Epithelial cell of prostate (primary cell): Measurements from ENCODE around the gene HOXA10.

Experiments
- DNase-seq: peaks from one replicate; pipeline ENCODE4 v3.0.0-alpha.2; 2011; ENCODE audit warnings: low read depth, low spot score
- H3K27ac ChIP-seq: fragments of 450-650 bp; 2 replicates; pipeline ENCODE4 v1.5.1; 2017; ENCODE audit warnings: mild to moderate bottlenecking

The HOXA10 gene

GRCh38 chr7:27159266-27160144 lies 14.6 kb downstream of the HOXA10 start:
- no peak for DNase-seq
- H3K27ac ChIP-seq, result peak overlapping the region; percentile 93

GRCh38 chr7:27158436-27159265 lies 15.5 kb downstream of the HOXA10 start:
- peak overlapping the region; percentile 93 for H3K27ac ChIP-seq
- no peak for DNase-seq

GRCh38 chr7:27157702-27158431 lies 16.3 kb downstream of the HOXA10 start:
- DNase-seq, result no peak
- peak overlapping the region; percentile 93 for H3K27ac ChIP-seq

- no peak for DNase-seq
Observed at GRCh38 chr7:27156916-27157701, 17.0 kb downstream of the HOXA10 start.

GRCh38 chr7:27156508-27156898 lies 17.6 kb downstream of the HOXA10 start, which contains the start of gene HOXA7:
HOXA7 (minus strand) TSS chr7:27156675; CDS start chr7:27156545, 130 bp downstream.
- no peak for DNase-seq
- peak within 1 kb of the TSS; percentile 93 for H3K27ac ChIP-seq

More at GRCh38 chr7:27156916-27157701, 17.0 kb downstream of the HOXA10 start:
- H3K27ac ChIP-seq, result peak overlapping the region; percentile 93

- DNase-seq, result no peak
- peak overlapping the region; percentile 93 for H3K27ac ChIP-seq
Observed at GRCh38 chr7:27155816-27156507, 18.2 kb downstream of the HOXA10 start.

GRCh38 chr7:27154901-27155815 lies 19.0 kb downstream of the HOXA10 start:
- no peak for DNase-seq
- peak overlapping the region; percentile 93 for H3K27ac ChIP-seq

GRCh38 chr7:27154369-27154768 lies 19.8 kb downstream of the HOXA10 start:
- no peak for DNase-seq
- H3K27ac ChIP-seq, result peak overlapping the region; percentile 93

GRCh38 chr7:27153526-27153925 lies 20.6 kb downstream of the HOXA10 start:
- no peak for DNase-seq
- no peak overlapping the region for H3K27ac ChIP-seq

GRCh38 chr7:27152816-27153442 lies 21.2 kb downstream of the HOXA10 start:
- DNase-seq, result no peak
- H3K27ac ChIP-seq, result peak overlapping the region; percentile 79

GRCh38 chr7:27151931-27152815 lies 21.9 kb downstream of the HOXA10 start, which contains the start of gene HOXA3:
HOXA3 (minus strand) TSS chr7:27152583; CDS start chr7:27110640, 41,943 bp downstream.
- DNase-seq, result no peak
- H3K27ac ChIP-seq, result peak within 1 kb of the TSS; percentile 79

GRCh38 chr7:27151341-27151930 lies 22.7 kb downstream of the HOXA10 start:
- peak overlapping the region; percentile 79 for H3K27ac ChIP-seq
- DNase-seq, result no peak

- peak overlapping the region; percentile 79 for H3K27ac ChIP-seq
- no peak for DNase-seq
Observed at GRCh38 chr7:27150568-27151340, 23.4 kb downstream of the HOXA10 start.

- peak overlapping the region; percentile 79 for H3K27ac ChIP-seq
- no peak for DNase-seq
Observed at GRCh38 chr7:27149842-27150567, 24.1 kb downstream of the HOXA10 start.
